Brain pericyte (primary cell): Measurements from ENCODE around the gene TRIM33.
"Not testable (repeated sequence)": the region's sequence is repeated elsewhere in the genome, so short reads cannot be mapped to it uniquely, and the experiment has no call there.

ENCODE experiments used
- DNase-seq: peaks from one replicate; pipeline ENCODE4 v3.0.0-alpha.2; 2012; ENCODE audit warnings: low read depth, low spot score

The TRIM33 gene

GRCh38 chr1:114510274-114511031 is 550 bp downstream of the TRIM33 start:
- no peak for DNase-seq

GRCh38 chr1:114509596-114510273 is 1.3 kb downstream of the TRIM33 start:
- DNase-seq: no peak

GRCh38 chr1:114508386-114508898 is 2.6 kb downstream of the TRIM33 start:
- DNase-seq: no peak

- no peak for DNase-seq
Measured at GRCh38 chr1:114507513-114507912, 3.5 kb downstream of the TRIM33 start.

- no peak for DNase-seq
Measured at GRCh38 chr1:114505148-114505561, 5.8 kb downstream of the TRIM33 start.

- no peak for DNase-seq
Measured at GRCh38 chr1:114503916-114504422, 7.0 kb downstream of the TRIM33 start.

GRCh38 chr1:114502080-114502479 is 8.9 kb downstream of the TRIM33 start:
- no peak for DNase-seq

- DNase-seq: no peak
Measured at GRCh38 chr1:114499478-114499877, 11.5 kb downstream of the TRIM33 start.

GRCh38 chr1:114496089-114496488 is 14.9 kb downstream of the TRIM33 start:
- DNase-seq: no peak

GRCh38 chr1:114495486-114495885 is 15.5 kb downstream of the TRIM33 start:
- no peak for DNase-seq

GRCh38 chr1:114492978-114493377 is 18.0 kb downstream of the TRIM33 start:
- DNase-seq: no peak

GRCh38 chr1:114490274-114490693 is 20.7 kb downstream of the TRIM33 start:
- DNase-seq: no peak

- no peak for DNase-seq
Measured at GRCh38 chr1:114488739-114489138, 22.3 kb downstream of the TRIM33 start.

GRCh38 chr1:114485286-114485685 is 25.7 kb downstream of the TRIM33 start:
- DNase-seq: no peak

GRCh38 chr1:114482585-114482984 is 28.4 kb downstream of the TRIM33 start:
- DNase-seq: no peak

GRCh38 chr1:114479636-114480035 is 31.4 kb downstream of the TRIM33 start:
- not testable (repeated sequence) for DNase-seq

- DNase-seq: no peak
Measured at GRCh38 chr1:114479134-114479533, 31.9 kb downstream of the TRIM33 start.

GRCh38 chr1:114473796-114474195 is 37.2 kb downstream of the TRIM33 start:
- DNase-seq: no peak

GRCh38 chr1:114472408-114472807 is 38.6 kb downstream of the TRIM33 start:
- DNase-seq: no peak

GRCh38 chr1:114470681-114471080 is 40.3 kb downstream of the TRIM33 start:
- DNase-seq: no peak

- DNase-seq: no peak
Measured at GRCh38 chr1:114468710-114469468, 42.1 kb downstream of the TRIM33 start.

- no peak for DNase-seq
Measured at GRCh38 chr1:114468047-114468446, 43.0 kb downstream of the TRIM33 start.
